Measurements from ENCODE around the gene DSG3.

The DSG3 gene

GRCh38 chr18:31447530-31448191 lies at the start of gene DSG3:
TSS of gene DSG3 (plus strand) at chr18:31447741. CDS start at chr18:31447878, 137 bp downstream.
- no peak for DNase-seq

GRCh38 chr18:31398191-31398590 lies 49.4 kb upstream of the DSG3 start:
- DNase-seq = no peak

- no peak for DNase-seq
These were observed 48.1 kb upstream of the DSG3 start for GRCh38 chr18:31399306-31400032.

- no peak for DNase-seq
These were observed 46.1 kb upstream of the DSG3 start for GRCh38 chr18:31401156-31402025.

GRCh38 chr18:31402026-31402373 lies 45.5 kb upstream of the DSG3 start:
- DNase-seq = no peak

- DNase-seq = no peak
These were observed 44.1 kb upstream of the DSG3 start for GRCh38 chr18:31403409-31403808.

- DNase-seq = no peak
These were observed 39.9 kb upstream of the DSG3 start for GRCh38 chr18:31407649-31408048.

- DNase-seq = no peak
These were observed 38.3 kb upstream of the DSG3 start for GRCh38 chr18:31409276-31409675.

GRCh38 chr18:31410716-31411483 lies 36.6 kb upstream of the DSG3 start:
- no peak for DNase-seq

- DNase-seq = no peak
These were observed 34.4 kb upstream of the DSG3 start for GRCh38 chr18:31413137-31413536.

- no peak for DNase-seq
These were observed 29.7 kb upstream of the DSG3 start for GRCh38 chr18:31417850-31418249.

GRCh38 chr18:31419457-31419932 lies 28.0 kb upstream of the DSG3 start:
- no peak for DNase-seq

- DNase-seq = no peak
These were observed 27.5 kb upstream of the DSG3 start for GRCh38 chr18:31420032-31420431.

GRCh38 chr18:31420524-31420923 lies 27.0 kb upstream of the DSG3 start:
- no peak for DNase-seq

GRCh38 chr18:31424383-31424988 lies 23.1 kb upstream of the DSG3 start:
- no peak for DNase-seq

GRCh38 chr18:31426021-31426420 lies 21.5 kb upstream of the DSG3 start:
- DNase-seq = no peak

GRCh38 chr18:31426871-31427406 lies 20.6 kb upstream of the DSG3 start:
- DNase-seq = no peak

GRCh38 chr18:31428211-31428610 lies 19.3 kb upstream of the DSG3 start:
- no peak for DNase-seq

GRCh38 chr18:31429623-31430022 lies 17.9 kb upstream of the DSG3 start:
- DNase-seq = no peak

GRCh38 chr18:31430072-31430471 lies 17.5 kb upstream of the DSG3 start:
- no peak for DNase-seq

- no peak for DNase-seq
These were observed 17.0 kb upstream of the DSG3 start for GRCh38 chr18:31430554-31430953.

GRCh38 chr18:31432316-31432715 lies 15.2 kb upstream of the DSG3 start:
- no peak for DNase-seq
